KMS-11 (cell line): ENCODE measurements around the gene CLIC3.

ENCODE experiments used
- H2AFZ ChIP-seq: fragments of 200-600 bp; sonication (generic); 2 replicates; pipeline ENCODE4 v1.6.1; 2016; ENCODE audit warnings: antibody characterized with exemption, mixed run types, low read depth
- H3K27ac ChIP-seq: fragments of 200-600 bp; sonication (generic); 2 replicates; pipeline ENCODE4 v1.6.1; 2016; ENCODE audit warnings: mild to moderate bottlenecking, mixed run types
- H3K27me3 ChIP-seq: fragments of 200-600 bp; sonication (generic); 2 replicates; pipeline ENCODE4 v1.6.1; 2017; ENCODE audit warnings: mild to moderate bottlenecking, low read depth, mixed run types, moderate library complexity; ENCODE audit not compliant: insufficient read depth
- H3K36me3 ChIP-seq: fragments of 200-600 bp; sonication (generic); 2 replicates; pipeline ENCODE4 v1.6.1; 2017; ENCODE audit warnings: mild to moderate bottlenecking, mixed run types; ENCODE audit not compliant: insufficient read depth
- H3K4me1 ChIP-seq: fragments of 200-600 bp; sonication (generic); 2 replicates; pipeline ENCODE4 v1.6.1; 2016; ENCODE audit warnings: mild to moderate bottlenecking, low read depth, mixed run types; ENCODE audit not compliant: poor library complexity, severe bottlenecking
- H3K4me2 ChIP-seq: fragments of 200-600 bp; sonication (generic); 2 replicates; pipeline ENCODE4 v1.7.0; 2016; ENCODE audit warnings: mild to moderate bottlenecking, mixed run types
- H3K4me3 ChIP-seq: fragments of 200-600 bp; sonication (generic); IDR thresholded peaks from 2 replicates; pipeline ENCODE4 v1.6.1; 2017; ENCODE audit warnings: low read depth, low read length, mixed read lengths; ENCODE audit not compliant: insufficient read depth
- H3K79me2 ChIP-seq: fragments of 200-600 bp; sonication (generic); 2 replicates; pipeline ENCODE4 v1.6.1; 2016; ENCODE audit warnings: low read depth, mixed run types; ENCODE audit not compliant: insufficient read depth
- H3K9ac ChIP-seq: fragments of 200-600 bp; sonication (generic); 2 replicates; pipeline ENCODE4 v1.6.1; 2016; ENCODE audit warnings: mild to moderate bottlenecking, mixed run types
- H4K20me1 ChIP-seq: fragments of 200-600 bp; sonication (generic); 2 replicates; pipeline ENCODE4 v1.6.1; 2016; ENCODE audit warnings: mild to moderate bottlenecking, mixed run types; ENCODE audit not compliant: insufficient read depth
- CTCF ChIP-seq: fragments of 200-600 bp; sonication (generic); conservative IDR thresholded peaks from 2 replicates; pipeline ENCODE4 v1.6.1; 2017; ENCODE audit warnings: low read depth, mild to moderate bottlenecking, antibody characterized with exemption, low read length, moderate library complexity, mixed read lengths

Gene CLIC3

GRCh38 chr9:137015976-137016375 is 19.6 kb upstream of the CLIC3 start:
- no peaks in the 10 kb centered on the region for H3K4me1 ChIP-seq

GRCh38 chr9:137015540-137015930 is 19.2 kb upstream of the CLIC3 start:
- H3K27ac ChIP-seq: no peak overlapping the region
- no peak overlapping the region for H3K4me3 ChIP-seq
- H3K4me1 ChIP-seq: no peaks in the 10 kb centered on the region
- no peaks in the 10 kb centered on the region for H4K20me1 ChIP-seq
- TF ChIP-seq CTCF: no peak
- H3K79me2 ChIP-seq: no peaks in the 10 kb centered on the region
- H3K9ac ChIP-seq: no peak overlapping the region
- no peaks in the 10 kb centered on the region for H3K36me3 ChIP-seq
- H2AFZ ChIP-seq: no peak overlapping the region
- H3K27me3 ChIP-seq: peaks cover 5% of the 10 kb centered on the region; the same call in 1 of the 2 replicates
- H3K4me2 ChIP-seq: no peak overlapping the region

More at GRCh38 chr9:137015976-137016375, 19.6 kb upstream of the CLIC3 start:
- TF ChIP-seq CTCF: no peak
- Histone ChIP-seq H3K4me3 (no peak overlapping the region), H3K4me2 (no peak overlapping the region), H3K27ac (no peak overlapping the region), H3K36me3 (no peaks in the 10 kb centered on the region), H3K9ac (no peak overlapping the region), H3K27me3 (peaks cover 5% of the 10 kb centered on the region; the same call in 1 of the 2 replicates), H2AFZ (no peak overlapping the region), H4K20me1 (no peaks in the 10 kb centered on the region), H3K79me2 (no peaks in the 10 kb centered on the region)

- Histone ChIP-seq H4K20me1 (no peaks in the 10 kb centered on the region), H3K4me1 (no peaks in the 10 kb centered on the region), H3K27me3 (peaks cover 5% of the 10 kb centered on the region; the same call in 1 of the 2 replicates), H3K36me3 (no peaks in the 10 kb centered on the region), H3K4me2 (no peak overlapping the region), H2AFZ (no peak overlapping the region), H3K4me3 (no peak overlapping the region), H3K27ac (no peak overlapping the region), H3K9ac (no peak overlapping the region), H3K79me2 (no peaks in the 10 kb centered on the region)
- TF ChIP-seq CTCF: no peak
Measured at GRCh38 chr9:137014776-137015539, 18.6 kb upstream of the CLIC3 start.

GRCh38 chr9:137014166-137014565 is 17.8 kb upstream of the CLIC3 start:
- no peak overlapping the region for H3K4me3 ChIP-seq
- no peak overlapping the region for H3K9ac ChIP-seq
- no peaks in the 10 kb centered on the region for H4K20me1 ChIP-seq
- peaks cover 2% of the 10 kb centered on the region; the same call in 1 of the 2 replicates for H3K27me3 ChIP-seq
- no peaks in the 10 kb centered on the region for H3K79me2 ChIP-seq
- H3K4me1 ChIP-seq: no peaks in the 10 kb centered on the region
- no peak overlapping the region for H3K4me2 ChIP-seq
- H3K27ac ChIP-seq: no peak overlapping the region
- no peaks in the 10 kb centered on the region for H3K36me3 ChIP-seq
- no peak for TF ChIP-seq CTCF
- no peak overlapping the region for H2AFZ ChIP-seq
